ENCODE results near the gene NOTCH2.
"Not testable (repeated sequence)": the region's sequence is repeated elsewhere in the genome, so short reads cannot be mapped to it uniquely, and the experiment has no call there.

The NOTCH2 gene

GRCh38 chr1:120098986-120099759 lies 29.7 kb upstream of the NOTCH2 start:
- not testable (repeated sequence) for H3K4me3 ChIP-seq (ENCODE audit: low read depth in 1 of 2, low read length in 1 of 2); H3K36me3 ChIP-seq; H3K9me3 ChIP-seq; H3K27ac ChIP-seq; H3K27me3 ChIP-seq
- H3K4me1 ChIP-seq (ENCODE audit: control insufficient read depth in 1 of 2, insufficient read depth in 1 of 2, low read depth in 1 of 2, low read length in 1 of 2), result peaks cover under 1 to 17% of the 10 kb centered on the region in 2 experiments

GRCh38 chr1:120096981-120097545 lies 27.6 kb upstream of the NOTCH2 start:
- not testable (repeated sequence) for H3K27ac ChIP-seq; H3K36me3 ChIP-seq; H3K27me3 ChIP-seq; H3K9me3 ChIP-seq; H3K4me3 ChIP-seq (ENCODE audit: low read depth in 1 of 2, low read length in 1 of 2)
- H3K4me1 ChIP-seq (ENCODE audit: control insufficient read depth in 1 of 2, insufficient read depth in 1 of 2, low read depth in 1 of 2, low read length in 1 of 2), result peaks cover 0 to 11% of the 10 kb centered on the region in 2 experiments

GRCh38 chr1:120093548-120094181 lies 24.2 kb upstream of the NOTCH2 start:
- not testable (repeated sequence) for H3K4me1 ChIP-seq (ENCODE audit: control insufficient read depth in 1 of 2, insufficient read depth in 1 of 2, low read depth in 1 of 2, low read length in 1 of 2); H3K9me3 ChIP-seq; H3K36me3 ChIP-seq; H3K27me3 ChIP-seq; H3K27ac ChIP-seq; H3K4me3 ChIP-seq (ENCODE audit: low read depth in 1 of 2, low read length in 1 of 2)

GRCh38 chr1:120092232-120093218 lies 23.1 kb upstream of the NOTCH2 start:
- H3K27me3 ChIP-seq; H3K4me3 ChIP-seq (ENCODE audit: low read depth in 1 of 2, low read length in 1 of 2); H3K36me3 ChIP-seq; H3K4me1 ChIP-seq (ENCODE audit: control insufficient read depth in 1 of 2, insufficient read depth in 1 of 2, low read depth in 1 of 2, low read length in 1 of 2); H3K27ac ChIP-seq; H3K9me3 ChIP-seq: not testable (repeated sequence)

GRCh38 chr1:120090830-120091229 lies 21.4 kb upstream of the NOTCH2 start:
- H3K27ac ChIP-seq; H3K4me3 ChIP-seq (ENCODE audit: low read depth in 1 of 2, low read length in 1 of 2); H3K36me3 ChIP-seq; H3K27me3 ChIP-seq; H3K9me3 ChIP-seq; H3K4me1 ChIP-seq (ENCODE audit: control insufficient read depth in 1 of 2, insufficient read depth in 1 of 2, low read depth in 1 of 2, low read length in 1 of 2): not testable (repeated sequence)

- H3K27me3 ChIP-seq; H3K4me3 ChIP-seq (ENCODE audit: low read depth in 1 of 2, low read length in 1 of 2); H3K4me1 ChIP-seq (ENCODE audit: control insufficient read depth in 1 of 2, insufficient read depth in 1 of 2, low read depth in 1 of 2, low read length in 1 of 2); H3K9me3 ChIP-seq; H3K36me3 ChIP-seq; H3K27ac ChIP-seq: not testable (repeated sequence)
Observed at GRCh38 chr1:120087959-120088358, 18.5 kb upstream of the NOTCH2 start.

- H3K27me3 ChIP-seq; H3K36me3 ChIP-seq; H3K27ac ChIP-seq; H3K4me1 ChIP-seq (ENCODE audit: control insufficient read depth in 1 of 2, insufficient read depth in 1 of 2, low read depth in 1 of 2, low read length in 1 of 2); H3K4me3 ChIP-seq (ENCODE audit: low read depth in 1 of 2, low read length in 1 of 2); H3K9me3 ChIP-seq: not testable (repeated sequence)
Observed at GRCh38 chr1:120069920-120070214, 405 bp upstream of the NOTCH2 start.

GRCh38 chr1:120068683-120069066 lies 787 bp downstream of the NOTCH2 start:
- H3K4me1 ChIP-seq (ENCODE audit: control insufficient read depth in 1 of 2, insufficient read depth in 1 of 2, low read depth in 1 of 2, low read length in 1 of 2); H3K27me3 ChIP-seq; H3K36me3 ChIP-seq; H3K9me3 ChIP-seq: not testable (repeated sequence)
- peak overlapping the region; percentile 75 for H3K27ac ChIP-seq
- peak overlapping the region; percentile 52 to 71 for H3K4me3 ChIP-seq (ENCODE audit: low read depth in 1 of 2, low read length in 1 of 2)

GRCh38 chr1:120048208-120048607 lies 21.3 kb downstream of the NOTCH2 start:
- not testable (repeated sequence) for H3K36me3 ChIP-seq; H3K4me3 ChIP-seq (ENCODE audit: low read depth in 1 of 2, low read length in 1 of 2); H3K9me3 ChIP-seq; H3K27me3 ChIP-seq; H3K4me1 ChIP-seq (ENCODE audit: control insufficient read depth in 1 of 2, insufficient read depth in 1 of 2, low read depth in 1 of 2, low read length in 1 of 2)
- H3K27ac ChIP-seq, result peak overlapping the region; percentile 41

- H3K4me3 ChIP-seq (ENCODE audit: low read depth in 1 of 2, low read length in 1 of 2); H3K27me3 ChIP-seq; H3K27ac ChIP-seq; H3K9me3 ChIP-seq; H3K4me1 ChIP-seq (ENCODE audit: control insufficient read depth in 1 of 2, insufficient read depth in 1 of 2, low read depth in 1 of 2, low read length in 1 of 2); H3K36me3 ChIP-seq: not testable (repeated sequence)
Observed at GRCh38 chr1:120041771-120042170, 27.7 kb downstream of the NOTCH2 start.

GRCh38 chr1:120032253-120032652 lies 37.2 kb downstream of the NOTCH2 start:
- H3K4me3 ChIP-seq (ENCODE audit: low read depth in 1 of 2, low read length in 1 of 2); H3K36me3 ChIP-seq; H3K27me3 ChIP-seq; H3K27ac ChIP-seq; H3K4me1 ChIP-seq (ENCODE audit: control insufficient read depth in 1 of 2, insufficient read depth in 1 of 2, low read depth in 1 of 2, low read length in 1 of 2); H3K9me3 ChIP-seq: not testable (repeated sequence)

GRCh38 chr1:120023791-120024190 lies 45.7 kb downstream of the NOTCH2 start:
- H3K27me3 ChIP-seq; H3K4me1 ChIP-seq (ENCODE audit: control insufficient read depth in 1 of 2, insufficient read depth in 1 of 2, low read depth in 1 of 2, low read length in 1 of 2); H3K27ac ChIP-seq; H3K9me3 ChIP-seq; H3K4me3 ChIP-seq (ENCODE audit: low read depth in 1 of 2, low read length in 1 of 2); H3K36me3 ChIP-seq: not testable (repeated sequence)

GRCh38 chr1:120014978-120015377 lies 54.5 kb downstream of the NOTCH2 start:
- peak overlapping the region; percentile 57 for H3K27ac ChIP-seq
- not testable (repeated sequence) for H3K27me3 ChIP-seq; H3K36me3 ChIP-seq; H3K9me3 ChIP-seq; H3K4me3 ChIP-seq (ENCODE audit: low read depth in 1 of 2, low read length in 1 of 2); H3K4me1 ChIP-seq (ENCODE audit: control insufficient read depth in 1 of 2, insufficient read depth in 1 of 2, low read depth in 1 of 2, low read length in 1 of 2)

Measured in neutrophil (primary cell).